Uterus (tissue), 4 donors: ENCODE results near the gene RALGAPB. TPM values are rescaled to one million over a fixed set of nuclear protein-coding genes. Genes with fewer than 3 reads are reported as not detected.

Experiments used
- DNase-seq, 2 donors: peaks; one replicate each; pipeline ENCODE4 v3.0.0-alpha.2; 2019 to 2020
- H3K27ac ChIP-seq, 2 donors: fragments of 200-600 bp; sonication (generic); 1 replicate in 1 of 2; 2 replicates in 1 of 2; pipeline ENCODE4 v1.5.1; 2016 to 2018
- H3K27me3 ChIP-seq, 2 donors: fragments of 200-600 bp; sonication (generic); one replicate each; pipeline ENCODE4 v1.5.1; 2018 to 2019; ENCODE audit warnings: control low read depth in 1 of 2
- H3K36me3 ChIP-seq, 2 donors: fragments of 200-600 bp; sonication (generic); one replicate each; pipeline ENCODE4 v1.5.1; 2019; ENCODE audit warnings: control low read depth in 1 of 2
- H3K4me1 ChIP-seq, 2 donors: fragments of 200-600 bp; sonication (generic); one replicate each; pipeline ENCODE4 v1.5.1; 2018 to 2019; ENCODE audit warnings: control low read depth in 1 of 2
- H3K4me3 ChIP-seq, 2 donors: fragments of 200-600 bp; sonication (generic); 1 replicate in 1 of 2; 2 replicates in 1 of 2; pipeline ENCODE4 v1.5.1; 2018 to 2019; ENCODE audit warnings: mild to moderate bottlenecking in 1 of 2
- H3K9me3 ChIP-seq, 2 donors: fragments of 200-600 bp; sonication (generic); one replicate each; pipeline ENCODE4 v1.5.1; 2019; ENCODE audit warnings: control low read depth in 1 of 2
- CTCF ChIP-seq, 4 experiments: fragments of 200-600 bp in 2 of 4; fragments of 450-650 bp in 2 of 4; sonication (generic) in 2 of 4; IDR thresholded peaks; one replicate each; pipeline ENCODE4 v1.5.1; 2016 to 2019; ENCODE audit warnings: antibody characterized with exemption in 4 of 4, mild to moderate bottlenecking in 2 of 4, moderate library complexity in 1 of 4
- POLR2A ChIP-seq, 2 donors: fragments of 450-650 bp; IDR thresholded peaks; one replicate each; pipeline ENCODE4 v1.6.1; 2016; ENCODE audit warnings: antibody characterized with exemption in 2 of 2, mild to moderate bottlenecking in 1 of 2, moderate library complexity in 1 of 2
- intact Hi-C: fragments of 100-400 bp; cut with DNase I; formaldehyde crosslinking; loops from one replicate; pipeline ENCODE4 v1.15.1; 2023; ENCODE audit warnings: low total_unique reads
- microRNA counts, 2 donors: library from miRNA; unstranded; fragments of <30 nt; microRNA quantifications; one replicate each; lab custom pipeline; 2016 to 2017
- microRNA-seq: library from miRNA; unstranded; fragments of <30 nt; microRNA quantifications from one replicate; pipeline ENCODE4, GENCODE V29; 2016; ENCODE audit warnings: borderline microRNAs expressed, borderline replicate concordance
- small RNA-seq: library from RNA; depleted of rRNA; stranded (forward); fragments of <200 nt; gene quantifications from one replicate; pipeline ENCODE3, GENCODE V24; 2016
- total RNA-seq, 4 donors: library from RNA; depleted of rRNA in 3 of 4; stranded (reverse); fragments of >200 nt in 3 of 4; gene quantifications; one replicate each; pipeline versions ENCODE4 v1.1.0 to v1.2.4, GENCODE V29; 2014 to 2023
- donor health status: DM: yes; HTN: yes; CAD: no.

RALGAPB gene
- total RNA-seq, 4 donors from 2014 or later, result 27.4 to 57.0 (median 39.9) TPM

- intact Hi-C loops, result no loop called here
- H3K9me3 ChIP-seq, result no peaks in the 10 kb centered on the region
- no peaks in the 10 kb centered on the region for H3K27me3 ChIP-seq
- TF ChIP-seq POLR2A (IDR thresholded peaks at IDR 0.05), result no peak
- TF ChIP-seq CTCF (IDR thresholded peaks at IDR 0.05), result no peak
- no peak overlapping the region for H3K4me3 ChIP-seq
- H3K4me1 ChIP-seq, result no peaks in the 10 kb centered on the region
- DNase-seq, result no peak
- H3K27ac ChIP-seq, result no peak overlapping the region
- no peaks in the 10 kb centered on the region for H3K36me3 ChIP-seq
Observed at GRCh38 chr20:38623061-38623460, 150.4 kb downstream of the RALGAPB start.

- H3K4me1 ChIP-seq, result no peaks in the 10 kb centered on the region
- H3K27me3 ChIP-seq, result no peaks in the 10 kb centered on the region
- TF ChIP-seq POLR2A (IDR thresholded peaks at IDR 0.05), result no peak
- TF ChIP-seq CTCF (IDR thresholded peaks at IDR 0.05), result no peak
- H3K4me3 ChIP-seq, result no peak overlapping the region
- no peak overlapping the region for H3K27ac ChIP-seq
- no peak for DNase-seq
- H3K36me3 ChIP-seq, result no peaks in the 10 kb centered on the region
- H3K9me3 ChIP-seq, result no peaks in the 10 kb centered on the region
- intact Hi-C loops, result no loop called here
Observed at GRCh38 chr20:38624084-38624483, 151.4 kb downstream of the RALGAPB start.

GRCh38 chr20:38625896-38626295 lies 153.3 kb downstream of the RALGAPB start:
- intact Hi-C loops, result no loop called here
- Histone ChIP-seq H3K27ac (no peak overlapping the region), H3K9me3 (no peaks in the 10 kb centered on the region), H3K27me3 (no peaks in the 10 kb centered on the region), H3K4me3 (no peak overlapping the region), H3K36me3 (no peaks in the 10 kb centered on the region), H3K4me1 (no peaks in the 10 kb centered on the region)
- TF ChIP-seq POLR2A (IDR thresholded peaks at IDR 0.05) (no peak), CTCF (IDR thresholded peaks at IDR 0.05) (no peak)
- DNase-seq, result no peak

GRCh38 chr20:38626921-38627659 lies 154.4 kb downstream of the RALGAPB start:
- Histone ChIP-seq H3K36me3 (no peaks in the 10 kb centered on the region), H3K27me3 (no peaks in the 10 kb centered on the region), H3K27ac (no peak overlapping the region), H3K4me3 (no peak overlapping the region), H3K4me1 (no peaks in the 10 kb centered on the region), H3K9me3 (no peaks in the 10 kb centered on the region)
- no peak for TF ChIP-seq POLR2A (IDR thresholded peaks at IDR 0.05)
- no peak for TF ChIP-seq CTCF (IDR thresholded peaks at IDR 0.05)
- intact Hi-C loops, result no loop called here
- no peak for DNase-seq

MicroRNAs within 50 kb of the gene (microRNA counts, 767-probe panel; counts per million panel counts)
- 0 counts per million in 2 donors for microRNA hsa-miR-548o-3p (lab: Ali Mortazavi, UCI)

Small RNAs within 50 kb of the gene (microRNA-seq; reads per million reads assigned to microRNA genes)
- gene MIR548O2, result not detected

Small RNAs within 50 kb of the gene (small RNA-seq; reads per million reads assigned to genes)
- gene MIR548O2 (not detected), gene RF00056 (not detected), gene SNORA60 (30.2 reads per million, percentile 92 among the genes with 10 or more reads in this experiment), gene SNORA71A (2.8 reads per million, percentile 80 among the genes with 10 or more reads in this experiment), gene SNORA71B (3.9 reads per million, percentile 84 among the genes with 10 or more reads in this experiment), gene SNORA71C (0.97 reads per million, percentile 47 among the genes with 10 or more reads in this experiment), gene SNORA71D (122 reads per million, percentile 94 among the genes with 10 or more reads in this experiment), gene SNORA71E (not detected)

Other genes with a start within 250 kb of the RALGAPB start
- gene KIAA1755, start 212.1 kb upstream of the RALGAPB start, total RNA-seq, result 10 to 100 TPM in 3 of 4 donors, 1 to 10 TPM in 1; 5.3 to 47.6 (median 15.7) TPM
- 10 to 100 TPM in 1 of 4 donors, 1 to 10 TPM in 1, under 1 TPM in 1, not detected in 1; 0.27 to 11.5 (median 3.5) TPM for gene BPI, start 168.7 kb upstream of the RALGAPB start, total RNA-seq
- gene LBP, start 126.4 kb upstream of the RALGAPB start, total RNA-seq, result not detected
- gene SNHG17, start 37.5 kb upstream of the RALGAPB start, total RNA-seq, result 10 to 100 TPM in 1 of 4 donors, 1 to 10 TPM in 2, under 1 TPM in 1; 0.59 to 58.9 (median 9.3) TPM
- not detected for gene ADIG, start 108.4 kb downstream of the RALGAPB start, total RNA-seq
- 1 to 10 TPM in 1 of 4 donors, under 1 TPM in 1, not detected in 2; 0.21 to 1.2 TPM for gene ARHGAP40, start 129.0 kb downstream of the RALGAPB start, total RNA-seq